GM19438 (cell line): Measurements from ENCODE around the gene PIGQ.

Source experiments
- ATAC-seq: cut with Tn5 transposase; IDR thresholded peaks from one replicate; pipeline ENCODE4 v1.9.1; 2021; ENCODE audit warnings: low read depth; ENCODE audit not compliant: unreplicated experiment

The PIGQ gene

GRCh38 chr16:625117-625976, 55.6 kb downstream of the PIGQ start:
- ATAC-seq = no peak

- ATAC-seq = no peak
These were observed 56.4 kb downstream of the PIGQ start for GRCh38 chr16:625977-626765.

- ATAC-seq = no peak
These were observed 57.2 kb downstream of the PIGQ start for GRCh38 chr16:626787-627453.

- ATAC-seq = no peak
These were observed 57.9 kb downstream of the PIGQ start for GRCh38 chr16:627454-628239.

GRCh38 chr16:628321-629061, 58.7 kb downstream of the PIGQ start:
- ATAC-seq = no peak

- no peak for ATAC-seq
These were observed 59.5 kb downstream of the PIGQ start for GRCh38 chr16:629185-629832.

GRCh38 chr16:629833-630248, 60.1 kb downstream of the PIGQ start:
- no peak for ATAC-seq

- ATAC-seq = no peak
These were observed 60.6 kb downstream of the PIGQ start for GRCh38 chr16:630249-630814.

GRCh38 chr16:630815-631405, 61.1 kb downstream of the PIGQ start, which contains the start of gene WFIKKN1:
WFIKKN1 (plus strand) TSS chr16:630985; CDS start chr16:631254, 269 bp downstream.
- no peak for ATAC-seq

- no peak for ATAC-seq
These were observed 62.1 kb downstream of the PIGQ start for GRCh38 chr16:631808-632358.

- ATAC-seq = no peak
These were observed 62.9 kb downstream of the PIGQ start for GRCh38 chr16:632486-633335.

- ATAC-seq = no peak
These were observed 63.7 kb downstream of the PIGQ start for GRCh38 chr16:633336-634050.
